ENCODE data around the gene RBP5. TPM values are rescaled to one million over a fixed set of nuclear protein-coding genes. Genes with fewer than 3 reads are reported as not detected.

Gene RBP5
- total and polyA plus RNA-seq, 2 donors (not counting 1 experiment from before 2014, with no cell fraction given), result 1.1 TPM; not detected in 1

DNA sequence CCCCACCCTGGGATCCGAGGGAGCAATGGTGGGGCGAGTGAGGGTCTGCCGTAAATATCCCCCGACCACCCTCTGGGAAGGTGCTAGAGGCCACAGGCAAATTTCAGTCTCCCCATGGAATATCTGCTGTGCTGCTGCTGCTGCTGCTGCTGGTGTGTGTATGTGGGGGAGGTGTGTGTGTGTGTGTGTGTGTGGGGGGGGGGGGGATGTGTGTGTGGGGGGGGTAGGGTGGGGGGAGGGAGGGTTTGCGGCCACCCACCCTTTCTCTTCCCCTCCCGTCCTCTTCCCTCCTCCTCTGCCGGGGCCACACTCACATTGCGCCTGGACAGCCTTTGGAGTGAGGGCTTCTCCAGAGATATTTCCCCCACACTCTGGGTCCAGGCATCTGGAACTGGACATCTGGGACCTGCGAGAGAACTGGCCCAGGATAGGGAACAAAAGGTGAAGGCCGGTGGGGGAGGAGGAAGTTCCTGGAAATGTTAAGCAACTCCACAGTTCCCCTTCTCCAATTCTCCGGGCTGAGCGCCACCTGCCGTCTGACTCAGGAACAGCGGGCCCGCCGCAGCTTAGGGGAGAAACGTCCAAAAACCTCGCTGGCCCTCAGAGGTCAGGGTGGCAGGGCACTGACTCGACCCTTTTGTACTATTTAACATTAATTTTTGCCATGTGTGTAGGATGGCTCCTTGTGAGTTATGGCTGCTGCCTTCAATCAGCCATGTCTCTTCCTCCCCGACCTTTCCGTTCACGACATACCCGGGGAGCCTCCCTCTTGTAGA lies 19.7 kb downstream of the RBP5 start, which contains the start of gene C1RL:
TSS of gene C1RL (minus strand) at position 419 of the 776 bp plus-strand sequence. CDS start at position 385, 34 bp downstream.
- ATAC-seq (ENCODE audit: low read depth) (peak; percentile 50), DNase-seq (peak; percentile 83)
- H3K4me1 Mint-ChIP-seq, result peaks cover 28% of the 10 kb centered on the region
- H3K9ac ChIP-seq (ENCODE audit: low read length), result peak within 1 kb of the TSS; percentile 94
- H3K9me3 Mint-ChIP-seq (ENCODE audit: insufficient read depth), result peaks cover 4% of the 10 kb centered on the region
- peaks cover 0 to 2% (median 0%) of the 10 kb centered on the region in 3 donors for H3K9me3 ChIP-seq (ENCODE audit: control extremely low read depth in 1 of 3, control insufficient read depth in 2 of 3, insufficient read depth in 1 of 3, low read length in 2 of 3)
- POLR2A ChIA-PET, result interaction anchor here (0.6 to 2.0 kb wide), 5 partner anchors 157 to 331 kb away, joined by 3 to 7 read pairs (median 4); partner anchors contain the start of genes C12orf57, ENO2, RNU7-1 and USP5
- intact Hi-C loops (cut with micrococcal nuclease), result loop anchor here (1.0 to 2.0 kb wide), 6 partner anchors 17 to 240 kb away; partner anchors contain the start of genes C12orf57, C1R, EMG1 and LPCAT3
- peak within 1 kb of the TSS; percentile 74 to 94 (median 89) for H3K4me3 ChIP-seq (ENCODE audit: control extremely low read depth in 1 of 5, extremely low read depth in 1 of 5, insufficient read depth in 1 of 5, low read depth in 2 of 5, low read length in 4 of 5)
- peak within 1 kb of the TSS; percentile 96 for H2AFZ ChIP-seq (ENCODE audit: insufficient read depth, low read depth, low read length, poor library complexity, severe bottlenecking)
- CTCF ChIA-PET, result interaction anchor here (0.6 to 3.6 kb wide), 28 partner anchors 10 to 356 kb away, joined by 3 to 35 read pairs (median 4); partner anchors contain the start of genes C12orf57, C1R, LPCAT3 and MLF2
- H3K27ac Mint-ChIP-seq, result peak within 1 kb of the TSS; percentile 98
- peaks cover 7% of the 10 kb centered on the region for H4K20me1 ChIP-seq (ENCODE audit: control insufficient read depth, insufficient read depth, low read length, poor library complexity, severe bottlenecking)
- H3K27me3 ChIP-seq (replicated peaks in 1 of 4; ENCODE audit: control extremely low read depth in 1 of 4, control insufficient read depth in 3 of 4, insufficient read depth in 4 of 4, low read length in 3 of 4), result no peaks in the 10 kb centered on the region
- H3K27ac ChIP-seq (ENCODE audit: low read length in 2 of 2), result peak within 1 kb of the TSS; percentile 63 to 76
- TF ChIP-seq EZH2 (IDR thresholded peaks at IDR 0.05; ENCODE audit: borderline replicate concordance, insufficient read depth, low read depth, low read length, poor library complexity, severe bottlenecking), result no peak
- TF ChIP-seq, protein P1, sequence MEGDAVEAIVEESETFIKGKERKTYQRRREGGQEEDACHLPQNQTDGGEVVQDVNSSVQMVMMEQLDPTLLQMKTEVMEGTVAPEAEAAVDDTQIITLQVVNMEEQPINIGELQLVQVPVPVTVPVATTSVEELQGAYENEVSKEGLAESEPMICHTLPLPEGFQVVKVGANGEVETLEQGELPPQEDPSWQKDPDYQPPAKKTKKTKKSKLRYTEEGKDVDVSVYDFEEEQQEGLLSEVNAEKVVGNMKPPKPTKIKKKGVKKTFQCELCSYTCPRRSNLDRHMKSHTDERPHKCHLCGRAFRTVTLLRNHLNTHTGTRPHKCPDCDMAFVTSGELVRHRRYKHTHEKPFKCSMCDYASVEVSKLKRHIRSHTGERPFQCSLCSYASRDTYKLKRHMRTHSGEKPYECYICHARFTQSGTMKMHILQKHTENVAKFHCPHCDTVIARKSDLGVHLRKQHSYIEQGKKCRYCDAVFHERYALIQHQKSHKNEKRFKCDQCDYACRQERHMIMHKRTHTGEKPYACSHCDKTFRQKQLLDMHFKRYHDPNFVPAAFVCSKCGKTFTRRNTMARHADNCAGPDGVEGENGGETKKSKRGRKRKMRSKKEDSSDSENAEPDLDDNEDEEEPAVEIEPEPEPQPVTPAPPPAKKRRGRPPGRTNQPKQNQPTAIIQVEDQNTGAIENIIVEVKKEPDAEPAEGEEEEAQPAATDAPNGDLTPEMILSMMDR (IDR thresholded peaks at IDR 0.05), result peak; percentile 92
- H3K4me3 Mint-ChIP-seq, result peak within 1 kb of the TSS; percentile 97
- 0% methylated on average over 8 of the region's 23 CpGs for WGBS (ENCODE audit: insufficient coverage)
- peaks cover 12 to 18% of the 10 kb centered on the region in 2 donors for H3K4me1 ChIP-seq (ENCODE audit: control insufficient read depth in 2 of 2, insufficient read depth in 2 of 2, low read length in 2 of 2)
- peaks cover 18% of the 10 kb centered on the region for H3K79me2 ChIP-seq (ENCODE audit: control insufficient read depth, insufficient read depth, low read length)
- H3K36me3 ChIP-seq (replicated peaks in 1 of 2; ENCODE audit: control extremely low read depth in 1 of 2, control insufficient read depth in 1 of 2, extremely low read depth in 1 of 2, insufficient read depth in 2 of 2, low read length in 1 of 2), result peaks cover 0 to 4% of the 10 kb centered on the region in 2 experiments
- H3K27me3 Mint-ChIP-seq, result no peaks in the 10 kb centered on the region
- H3K4me2 ChIP-seq (replicated peaks; ENCODE audit: low read depth, low read length, poor library complexity, severe bottlenecking), result peak within 1 kb of the TSS; percentile 94
